Endothelial cell of umbilical vein (primary cell): ENCODE measurements around the gene TRAIP. TPM values are rescaled to one million over a fixed set of nuclear protein-coding genes. Genes with fewer than 3 reads are reported as not detected.

Source experiments
- BruUV-seq: library from RNA; stranded (reverse); fragments of 400-500 nt; replicated peaks from 2 replicates; lab custom pipeline; 2021; lab: Mats Ljungman, UMichigan
- CTCF ChIA-PET: fragments of 300-600, 350-600 bp; sonication (Branson Sonifier 250); formaldehyde crosslinking; loops from one replicate; lab custom pipeline; 2021; ENCODE audit warnings: antibody characterized with exemption, inconsistent platforms; lab: Charles Lee
- POLR2A ChIA-PET: fragments of 300-600, 350-600 bp; sonication (Branson Sonifier 250); formaldehyde crosslinking; loops from one replicate; lab custom pipeline; 2021; ENCODE audit warnings: antibody characterized with exemption, inconsistent platforms; lab: Charles Lee
- DNase-seq: peaks from one replicate; pipeline ENCODE4 v3.0.0-alpha.2; 2011; ENCODE audit warnings: low read depth, low spot score
- FAIRE-seq: peaks from 2 replicates; lab custom pipeline; 2011; peaks lifted over from hg19 to GRCh38; lab: Jason Lieb, UNC
- H2AFZ ChIP-seq: 2 replicates; pipeline ENCODE4 v1.6.0; 2012; ENCODE audit warnings: low read depth, low read length, control low read depth, inconsistent platforms
- H3K27ac ChIP-seq: 2 replicates; pipeline ENCODE4 v1.5.1; 2011; ENCODE audit warnings: low read depth, mild to moderate bottlenecking, control low read depth, low read length, moderate library complexity; ENCODE audit not compliant: insufficient read depth
- H3K27me3 ChIP-seq, 2 experiments: 2 replicates each; pipeline versions ENCODE4 v1.6.0 to v1.6.1; 2011; ENCODE audit warnings: low read length in 2 of 2, mixed read lengths in 1 of 2; ENCODE audit not compliant: control insufficient read depth in 2 of 2, insufficient read depth in 2 of 2
- H3K36me3 ChIP-seq, 2 experiments: 2 replicates in 1 of 2; 3 replicates in 1 of 2; pipeline ENCODE4 v1.5.1; 2011; ENCODE audit warnings: low read length in 2 of 2, mild to moderate bottlenecking in 1 of 2, moderate library complexity in 1 of 2; ENCODE audit not compliant: control insufficient read depth in 2 of 2, insufficient read depth in 2 of 2; ENCODE audit errors: extremely low read depth in 1 of 2
- H3K4me1 ChIP-seq: 3 replicates; pipeline ENCODE4 v1.5.1; 2011; ENCODE audit warnings: mild to moderate bottlenecking, low read length; ENCODE audit not compliant: control insufficient read depth, insufficient read depth; ENCODE audit errors: extremely low read depth
- H3K4me2 ChIP-seq: 2 replicates; pipeline ENCODE4 v1.6.1; 2011; ENCODE audit warnings: low read length, control low read depth, mixed read lengths; ENCODE audit not compliant: insufficient read depth
- H3K4me3 ChIP-seq, 3 experiments: fragments of 200-600 bp in 1 of 3; sonication (generic), shearing (Covaris generic) in 1 of 3; replicated peaks in 1 of 3; 2 replicates each; pipeline ENCODE4 v1.5.1; 2011 to 2016; ENCODE audit warnings: control low read depth in 3 of 3, low read length in 3 of 3, mild to moderate bottlenecking in 2 of 3, inconsistent platforms in 1 of 3, low read depth in 1 of 3, moderate library complexity in 1 of 3; ENCODE audit not compliant: insufficient read depth in 1 of 3
- H3K79me2 ChIP-seq: 2 replicates; pipeline ENCODE4 v1.6.0; 2012; ENCODE audit warnings: low read length, inconsistent platforms; ENCODE audit not compliant: control insufficient read depth, insufficient read depth
- H3K9ac ChIP-seq: replicated peaks from 2 replicates; pipeline ENCODE3; 2011; ENCODE audit warnings: low read length, control low read depth; ENCODE audit not compliant: insufficient read depth; ENCODE audit errors: extremely low read depth
- H3K9me1 ChIP-seq: replicated peaks from 3 replicates; pipeline ENCODE4 v1.6.0; 2011; ENCODE audit warnings: mild to moderate bottlenecking, low read length; ENCODE audit not compliant: control insufficient read depth, insufficient read depth; ENCODE audit errors: extremely low read depth
- H3K9me3 ChIP-seq: replicated peaks from 2 replicates; pipeline ENCODE4 v1.5.1; 2012; ENCODE audit warnings: low read length, inconsistent platforms; ENCODE audit not compliant: control insufficient read depth, insufficient read depth
- H4K20me1 ChIP-seq: replicated peaks from 2 replicates; pipeline ENCODE3; 2011; ENCODE audit warnings: mild to moderate bottlenecking, low read length; ENCODE audit not compliant: control insufficient read depth, insufficient read depth; ENCODE audit errors: extremely low read depth
- GATA2 ChIP-seq: IDR thresholded peaks from 2 replicates; pipeline ENCODE4 v1.7.0; 2011; ENCODE audit warnings: low read depth, mild to moderate bottlenecking, moderate library complexity, mixed read lengths, low read length; ENCODE audit not compliant: insufficient read length, insufficient read depth
- JUN ChIP-seq: IDR thresholded peaks from 2 replicates; pipeline ENCODE4 v1.6.1; 2011; ENCODE audit warnings: borderline replicate concordance, low read depth; ENCODE audit not compliant: insufficient read length, insufficient read depth
- MYC ChIP-seq: IDR thresholded peaks from one replicate; pipeline ENCODE4 v1.6.1; 2011; ENCODE audit warnings: mild to moderate bottlenecking, low read depth, low read length
- POLR2A ChIP-seq: IDR thresholded peaks from 2 replicates; pipeline ENCODE4 v1.6.1; 2012; ENCODE audit warnings: low read depth, mild to moderate bottlenecking, control low read depth, low read length
- POLR2AphosphoS5 ChIP-seq: IDR thresholded peaks from 2 replicates; pipeline ENCODE4 v1.6.1; 2012; ENCODE audit warnings: low read depth, mild to moderate bottlenecking, control low read depth, low read length, moderate library complexity; ENCODE audit not compliant: insufficient read depth
- dilution Hi-C: fragments of 300-500 bp; cut with MboI; formaldehyde crosslinking; loops from one replicate; pipeline ENCODE4 v1.15.0; 2019; ENCODE audit warnings: low sequenced_read_pairs; ENCODE audit not compliant: extremely low pct_ligation_motif_present
- intact Hi-C: fragments of 100-400 bp; cut with micrococcal nuclease; formaldehyde crosslinking; loops from one replicate; pipeline ENCODE4 v1.10.0; 2022
- polyA plus RNA-seq, 4 experiments: library from polyadenylated mRNA; depleted of rRNA in 3 of 4; stranded (reverse) in 3 of 4; unstranded in 1 of 4; fragments of >200 nt; gene quantifications; 2 replicates each; pipeline versions ENCODE4 v1.2.1 to v1.2.3, GENCODE V29; 2011 to 2012; ENCODE audit warnings: missing spikeins in 1 of 4
- total RNA-seq: library from RNA; stranded (reverse); gene quantifications from 2 replicates; pipeline ENCODE4 v1.2.3, GENCODE V29; 2021
- TF ChIP-seq, protein P1 (sequence below): IDR thresholded peaks from 2 replicates; pipeline ENCODE4 v1.6.1; 2011; ENCODE audit not compliant: insufficient read depth, insufficient read length
- TF ChIP-seq, protein P2 (sequence below), 2 donors: IDR thresholded peaks; 1 replicate in 1 of 2; 2 replicates in 1 of 2; pipeline ENCODE4 v1.5.1; 2011; ENCODE audit warnings: low read length in 2 of 2, mild to moderate bottlenecking in 2 of 2, moderate library complexity in 2 of 2, control low read depth in 1 of 2, inconsistent platforms in 1 of 2, low read depth in 1 of 2; ENCODE audit not compliant: insufficient read depth in 1 of 2; ENCODE audit errors: extremely low read depth in 1 of 2

TRAIP gene
- total and polyA plus RNA-seq, 2 donors (not counting 3 experiments of a cell fraction or from before 2014, with no cell fraction given) = 9.5 to 13.4 TPM

DNA sequence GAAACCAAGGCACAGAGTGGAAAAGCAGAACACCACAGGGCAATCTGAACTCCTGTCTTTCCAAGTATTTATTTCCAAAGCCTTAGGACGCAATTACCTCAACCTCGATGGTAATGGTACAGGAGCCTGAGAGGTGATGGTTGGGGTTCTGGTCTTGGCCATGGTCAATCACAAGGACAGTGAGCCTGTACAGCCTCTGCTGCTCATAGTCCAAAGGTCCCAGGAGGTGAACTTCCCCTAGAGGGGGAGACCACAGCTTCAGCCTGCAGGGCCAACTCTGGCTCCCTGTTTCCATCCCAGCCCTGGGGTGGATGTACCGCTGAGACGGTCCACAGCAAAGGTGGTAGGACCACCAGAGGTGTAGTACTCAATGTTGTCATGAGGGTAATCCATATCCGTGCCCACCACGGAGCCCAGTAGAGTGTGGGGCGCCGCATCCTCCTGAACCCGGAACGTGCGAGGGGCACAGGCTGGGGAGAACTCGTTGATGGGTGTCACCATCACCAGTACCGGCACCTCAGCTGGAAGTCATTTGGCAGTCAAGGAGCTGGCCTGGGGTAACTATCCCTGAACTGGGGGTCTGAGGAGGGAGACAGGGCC lies 62.8 kb downstream of the TRAIP start:
- intact Hi-C loops (no loop called here), dilution Hi-C loops (no loop called here)
- Histone ChIP-seq H3K27me3 (no peaks in the 10 kb centered on the region), H3K27ac (no peak overlapping the region), H3K4me1 (peaks cover 3% of the 10 kb centered on the region), H3K9me3 (no peaks in the 10 kb centered on the region), H2AFZ (no peak overlapping the region), H3K9me1 (no peaks in the 10 kb centered on the region), H4K20me1 (no peaks in the 10 kb centered on the region), H3K9ac (no peak overlapping the region), H3K4me2 (no peak overlapping the region), H3K79me2 (no peaks in the 10 kb centered on the region), H3K4me3 (no peak overlapping the region), H3K36me3 (no peaks in the 10 kb centered on the region)
- no peak for DNase-seq
- no TSS peak for BruUV-seq
- CTCF ChIA-PET = no interaction called here
- TF ChIP-seq, protein P1, sequence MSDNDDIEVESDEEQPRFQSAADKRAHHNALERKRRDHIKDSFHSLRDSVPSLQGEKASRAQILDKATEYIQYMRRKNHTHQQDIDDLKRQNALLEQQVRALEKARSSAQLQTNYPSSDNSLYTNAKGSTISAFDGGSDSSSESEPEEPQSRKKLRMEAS = no peak
- no peak for TF ChIP-seq GATA2
- TF ChIP-seq JUN = no peak
- no peak for TF ChIP-seq POLR2AphosphoS5
- no peak for TF ChIP-seq MYC
- no peak for FAIRE-seq
- POLR2A ChIA-PET = no interaction called here

DNA sequence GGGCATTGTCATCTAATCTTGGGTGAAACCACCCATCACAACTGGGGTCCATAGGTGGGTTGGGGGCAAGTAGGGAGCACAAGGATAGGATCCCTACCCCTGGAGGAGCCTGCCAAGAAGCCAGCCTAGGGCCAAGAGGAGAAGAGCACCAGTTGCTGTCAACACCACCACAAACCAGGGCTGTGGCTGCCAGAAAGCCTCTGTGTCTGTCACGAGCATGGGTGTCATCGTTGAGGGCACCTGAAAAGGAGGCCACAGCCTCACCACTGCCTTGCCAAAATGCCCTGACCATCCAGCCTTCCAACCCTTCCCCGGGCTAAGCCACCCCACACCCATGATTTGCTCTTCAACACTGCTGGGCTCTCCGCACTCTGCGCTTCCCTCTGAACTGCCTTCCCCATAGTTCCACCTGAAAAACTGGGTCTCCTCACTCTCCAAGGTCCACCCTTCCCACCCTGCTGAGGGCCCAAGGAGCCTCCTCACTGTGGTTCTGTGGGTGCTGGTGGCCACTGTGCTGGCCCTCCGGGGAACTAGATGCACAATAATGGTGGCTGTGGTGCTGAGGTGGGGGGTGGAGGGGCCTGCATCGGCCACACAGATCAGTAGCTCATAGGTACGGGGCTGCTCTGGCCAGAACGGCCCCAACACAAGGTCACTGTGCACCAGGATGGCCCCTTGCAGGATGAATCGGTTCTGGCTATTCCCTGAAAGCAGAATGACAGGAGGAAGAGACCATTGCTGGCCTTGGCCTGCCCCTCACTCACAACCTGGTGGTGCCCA lies 63.8 kb downstream of the TRAIP start:
- CTCF ChIA-PET = no interaction called here
- POLR2A ChIA-PET = no interaction called here
- no peaks in the 10 kb centered on the region for H3K27me3 ChIP-seq
- no peak overlapping the region for H3K4me2 ChIP-seq
- H3K9me3 ChIP-seq = no peaks in the 10 kb centered on the region
- H4K20me1 ChIP-seq = no peaks in the 10 kb centered on the region
- intact Hi-C loops = no loop called here
- dilution Hi-C loops = no loop called here
- DNase-seq = no peak
- TF ChIP-seq POLR2A = no peak
- TF ChIP-seq JUN = no peak
- TF ChIP-seq GATA2 = no peak
- no peak for TF ChIP-seq MYC
- TF ChIP-seq, protein P1 = no peak
- TF ChIP-seq POLR2AphosphoS5 = no peak
- TF ChIP-seq, protein P2, sequence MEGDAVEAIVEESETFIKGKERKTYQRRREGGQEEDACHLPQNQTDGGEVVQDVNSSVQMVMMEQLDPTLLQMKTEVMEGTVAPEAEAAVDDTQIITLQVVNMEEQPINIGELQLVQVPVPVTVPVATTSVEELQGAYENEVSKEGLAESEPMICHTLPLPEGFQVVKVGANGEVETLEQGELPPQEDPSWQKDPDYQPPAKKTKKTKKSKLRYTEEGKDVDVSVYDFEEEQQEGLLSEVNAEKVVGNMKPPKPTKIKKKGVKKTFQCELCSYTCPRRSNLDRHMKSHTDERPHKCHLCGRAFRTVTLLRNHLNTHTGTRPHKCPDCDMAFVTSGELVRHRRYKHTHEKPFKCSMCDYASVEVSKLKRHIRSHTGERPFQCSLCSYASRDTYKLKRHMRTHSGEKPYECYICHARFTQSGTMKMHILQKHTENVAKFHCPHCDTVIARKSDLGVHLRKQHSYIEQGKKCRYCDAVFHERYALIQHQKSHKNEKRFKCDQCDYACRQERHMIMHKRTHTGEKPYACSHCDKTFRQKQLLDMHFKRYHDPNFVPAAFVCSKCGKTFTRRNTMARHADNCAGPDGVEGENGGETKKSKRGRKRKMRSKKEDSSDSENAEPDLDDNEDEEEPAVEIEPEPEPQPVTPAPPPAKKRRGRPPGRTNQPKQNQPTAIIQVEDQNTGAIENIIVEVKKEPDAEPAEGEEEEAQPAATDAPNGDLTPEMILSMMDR (IDR thresholded peaks at IDR 0.05; ENCODE audit: extremely low read depth in 1 of 2, insufficient read depth in 1 of 2, low read depth in 1 of 2, low read length in 2 of 2) = no peak
- no peaks in the 10 kb centered on the region for H3K9me1 ChIP-seq
- no peak overlapping the region for H3K4me3 ChIP-seq
- peaks cover 3% of the 10 kb centered on the region for H3K4me1 ChIP-seq
- FAIRE-seq = no peak
- H3K9ac ChIP-seq = no peak overlapping the region
- no peaks in the 10 kb centered on the region for H3K36me3 ChIP-seq
- H3K79me2 ChIP-seq = no peaks in the 10 kb centered on the region
- H2AFZ ChIP-seq = no peak overlapping the region
- no peak overlapping the region for H3K27ac ChIP-seq
- BruUV-seq = no TSS peak
